Measurements from ENCODE around the gene TET3.

Gene TET3

DNA sequence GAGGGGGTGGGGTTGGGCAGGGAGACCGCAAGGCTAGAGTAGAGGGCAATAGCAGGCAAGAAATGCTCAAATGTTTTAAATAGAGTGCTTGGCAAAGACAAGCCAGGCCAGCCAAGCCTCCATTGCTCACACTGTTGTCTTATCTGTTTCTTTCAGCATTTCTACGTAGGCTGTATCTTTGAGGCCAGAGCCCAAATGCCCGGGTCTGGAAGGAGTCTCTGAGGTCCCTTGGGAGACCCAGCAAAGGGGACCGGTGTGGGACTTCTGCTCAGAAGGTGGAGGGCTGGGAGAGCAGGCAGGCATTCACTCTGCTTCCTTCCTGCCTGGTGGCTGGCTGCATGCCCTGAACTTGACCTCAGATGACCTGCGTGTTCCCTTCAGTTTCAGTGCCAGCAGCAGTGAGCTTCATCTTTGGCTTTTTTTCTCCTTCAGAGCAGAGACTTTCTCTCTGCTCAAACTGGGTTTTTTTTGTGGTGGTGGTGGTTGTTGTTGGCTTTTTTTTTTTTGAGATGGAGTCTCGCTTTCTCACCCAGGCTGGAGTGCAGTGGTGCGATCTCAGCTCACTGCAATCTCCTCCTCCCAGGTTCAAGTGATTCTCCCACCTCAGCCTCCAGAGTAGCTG lies 13.7 kb upstream of the TET3 start:
- peak; percentile 50 for DNase-seq (ENCODE audit: low spot score)
- in situ Hi-C loops (cut with MboI; ENCODE audit: low sequenced_read_pairs, unreplicated experiment): no loop called here
- TF ChIP-seq, protein P1, sequence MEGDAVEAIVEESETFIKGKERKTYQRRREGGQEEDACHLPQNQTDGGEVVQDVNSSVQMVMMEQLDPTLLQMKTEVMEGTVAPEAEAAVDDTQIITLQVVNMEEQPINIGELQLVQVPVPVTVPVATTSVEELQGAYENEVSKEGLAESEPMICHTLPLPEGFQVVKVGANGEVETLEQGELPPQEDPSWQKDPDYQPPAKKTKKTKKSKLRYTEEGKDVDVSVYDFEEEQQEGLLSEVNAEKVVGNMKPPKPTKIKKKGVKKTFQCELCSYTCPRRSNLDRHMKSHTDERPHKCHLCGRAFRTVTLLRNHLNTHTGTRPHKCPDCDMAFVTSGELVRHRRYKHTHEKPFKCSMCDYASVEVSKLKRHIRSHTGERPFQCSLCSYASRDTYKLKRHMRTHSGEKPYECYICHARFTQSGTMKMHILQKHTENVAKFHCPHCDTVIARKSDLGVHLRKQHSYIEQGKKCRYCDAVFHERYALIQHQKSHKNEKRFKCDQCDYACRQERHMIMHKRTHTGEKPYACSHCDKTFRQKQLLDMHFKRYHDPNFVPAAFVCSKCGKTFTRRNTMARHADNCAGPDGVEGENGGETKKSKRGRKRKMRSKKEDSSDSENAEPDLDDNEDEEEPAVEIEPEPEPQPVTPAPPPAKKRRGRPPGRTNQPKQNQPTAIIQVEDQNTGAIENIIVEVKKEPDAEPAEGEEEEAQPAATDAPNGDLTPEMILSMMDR (IDR thresholded peaks at IDR 0.05; ENCODE audit: borderline replicate concordance, control extremely low read depth, extremely low read depth, insufficient read depth, missing control alignments): no peak

DNA sequence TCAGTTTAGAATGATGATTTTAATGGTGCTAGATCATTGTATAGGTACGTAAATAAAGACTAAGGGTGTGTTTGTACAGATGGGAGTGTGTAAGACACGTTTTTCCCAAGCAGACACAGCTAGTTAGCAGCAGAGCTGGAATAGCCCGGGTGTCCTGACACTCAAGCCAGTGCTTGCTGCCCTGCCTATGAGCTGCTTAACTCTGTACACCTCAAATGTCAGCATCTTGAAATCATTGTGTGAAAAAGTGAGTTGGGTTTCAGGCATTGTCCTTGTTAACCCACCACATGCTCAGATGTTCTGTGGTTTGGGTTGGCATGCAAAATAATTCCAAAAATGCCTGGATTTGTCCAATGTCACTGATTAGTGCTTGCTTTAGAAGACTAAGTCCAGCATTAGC lies 13.0 kb upstream of the TET3 start:
- TF ChIP-seq, protein P1 (IDR thresholded peaks at IDR 0.05; ENCODE audit: borderline replicate concordance, control extremely low read depth, extremely low read depth, insufficient read depth, missing control alignments): no peak
- no peak for DNase-seq (ENCODE audit: low spot score)
- in situ Hi-C loops (cut with MboI; ENCODE audit: low sequenced_read_pairs, unreplicated experiment): no loop called here

DNA sequence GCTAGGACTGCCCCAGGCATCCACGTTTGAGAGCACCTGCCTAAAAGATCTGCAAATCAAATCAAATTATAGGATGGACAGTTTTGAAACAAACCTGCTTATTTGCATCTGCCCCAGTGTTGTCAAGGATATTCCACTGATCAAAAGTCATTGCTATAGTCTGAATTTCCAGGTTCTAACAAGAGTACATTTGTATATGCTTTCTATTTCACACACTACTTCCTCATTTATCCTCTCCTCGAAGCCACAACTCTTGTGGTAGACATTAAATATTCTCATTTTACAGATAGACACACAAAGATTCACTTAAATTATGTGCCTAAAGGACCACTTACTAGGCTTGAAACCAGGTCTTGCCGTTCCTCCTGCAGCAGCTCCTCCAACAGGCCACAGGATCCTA lies 11.9 kb upstream of the TET3 start:
- TF ChIP-seq, protein P1 (IDR thresholded peaks at IDR 0.05; ENCODE audit: borderline replicate concordance, control extremely low read depth, extremely low read depth, insufficient read depth, missing control alignments): no peak
- in situ Hi-C loops (cut with MboI; ENCODE audit: low sequenced_read_pairs, unreplicated experiment): no loop called here
- no peak for DNase-seq (ENCODE audit: low spot score)

DNA sequence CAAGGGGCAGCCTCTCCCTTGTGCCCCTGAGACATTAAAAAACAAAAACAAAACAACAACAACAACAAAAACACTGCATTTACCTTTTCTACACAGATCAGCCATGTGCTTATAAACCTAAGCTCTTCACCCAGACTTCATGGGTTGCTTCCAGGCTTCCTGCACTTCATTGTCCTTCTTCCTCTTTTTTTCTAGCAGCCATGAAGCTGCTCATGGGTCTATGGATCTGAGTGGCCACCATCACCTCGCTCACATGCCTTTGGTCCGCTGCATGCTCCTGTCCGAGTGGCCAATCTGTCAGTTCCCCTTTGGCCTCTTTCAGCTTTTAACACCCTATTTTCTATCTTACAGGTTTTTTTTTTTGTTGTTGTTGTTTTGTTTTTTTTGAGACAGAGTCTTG lies 9.0 kb upstream of the TET3 start:
- in situ Hi-C loops (cut with MboI; ENCODE audit: low sequenced_read_pairs, unreplicated experiment): no loop called here
- no peak for DNase-seq (ENCODE audit: low spot score)
- TF ChIP-seq, protein P1 (IDR thresholded peaks at IDR 0.05; ENCODE audit: borderline replicate concordance, control extremely low read depth, extremely low read depth, insufficient read depth, missing control alignments): no peak

DNA sequence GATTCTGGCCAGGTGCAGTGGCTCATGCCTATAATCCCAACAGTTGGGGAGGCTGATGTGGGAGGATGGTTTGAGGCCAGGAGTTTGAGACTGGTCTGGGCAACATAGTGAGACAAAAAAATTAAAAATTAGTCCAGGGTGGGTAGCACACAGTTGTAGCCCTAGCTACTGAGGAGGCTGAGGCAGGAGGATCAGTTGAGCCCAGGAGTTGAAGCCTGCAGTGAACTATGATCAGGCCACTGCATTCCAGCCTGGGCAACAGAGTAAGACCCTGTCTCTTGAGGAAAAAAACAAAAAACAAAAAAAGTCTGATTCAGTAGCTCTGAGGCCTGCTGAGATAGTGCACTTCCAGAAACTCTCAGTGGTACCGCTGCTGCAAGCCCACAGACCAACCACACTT lies 7.9 kb upstream of the TET3 start:
- in situ Hi-C loops (cut with MboI; ENCODE audit: low sequenced_read_pairs, unreplicated experiment): no loop called here
- DNase-seq (ENCODE audit: low spot score): no peak
- TF ChIP-seq, protein P1 (IDR thresholded peaks at IDR 0.05; ENCODE audit: borderline replicate concordance, control extremely low read depth, extremely low read depth, insufficient read depth, missing control alignments): no peak

DNA sequence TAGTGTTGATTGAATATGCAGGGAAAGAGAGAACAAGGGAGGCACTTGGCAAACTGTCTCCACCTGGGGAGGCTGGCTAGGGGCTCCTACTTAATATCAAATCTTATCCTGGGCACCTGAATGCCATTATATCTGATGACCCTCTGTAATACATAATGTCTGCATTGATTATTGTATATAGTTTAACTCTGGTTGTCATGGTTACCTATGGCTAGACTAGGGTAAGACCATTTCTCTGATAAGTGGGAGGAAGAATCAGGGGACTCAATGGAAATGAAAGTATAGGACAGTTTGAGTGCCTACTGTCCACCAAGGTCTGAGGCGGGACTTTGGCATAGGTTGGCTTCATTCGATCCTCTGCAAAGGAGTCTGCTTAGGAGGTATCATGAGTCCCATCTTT lies 7.2 kb upstream of the TET3 start:
- DNase-seq (ENCODE audit: low spot score): no peak
- TF ChIP-seq, protein P1 (IDR thresholded peaks at IDR 0.05; ENCODE audit: borderline replicate concordance, control extremely low read depth, extremely low read depth, insufficient read depth, missing control alignments): no peak
- in situ Hi-C loops (cut with MboI; ENCODE audit: low sequenced_read_pairs, unreplicated experiment): no loop called here

All from GM13976 (cell line).